GM21528 (cell line): ENCODE measurements around the gene OBSL1.
A peak's percentile ranks its signal among the peaks of the same experiment; 100 is the strongest.

Source experiments
- ATAC-seq: cut with Tn5 transposase; IDR thresholded peaks from one replicate; pipeline ENCODE4 v1.9.1; 2021; ENCODE audit warnings: mild to moderate bottlenecking, moderate library complexity; ENCODE audit not compliant: unreplicated experiment, low FRiP score

OBSL1 gene

DNA sequence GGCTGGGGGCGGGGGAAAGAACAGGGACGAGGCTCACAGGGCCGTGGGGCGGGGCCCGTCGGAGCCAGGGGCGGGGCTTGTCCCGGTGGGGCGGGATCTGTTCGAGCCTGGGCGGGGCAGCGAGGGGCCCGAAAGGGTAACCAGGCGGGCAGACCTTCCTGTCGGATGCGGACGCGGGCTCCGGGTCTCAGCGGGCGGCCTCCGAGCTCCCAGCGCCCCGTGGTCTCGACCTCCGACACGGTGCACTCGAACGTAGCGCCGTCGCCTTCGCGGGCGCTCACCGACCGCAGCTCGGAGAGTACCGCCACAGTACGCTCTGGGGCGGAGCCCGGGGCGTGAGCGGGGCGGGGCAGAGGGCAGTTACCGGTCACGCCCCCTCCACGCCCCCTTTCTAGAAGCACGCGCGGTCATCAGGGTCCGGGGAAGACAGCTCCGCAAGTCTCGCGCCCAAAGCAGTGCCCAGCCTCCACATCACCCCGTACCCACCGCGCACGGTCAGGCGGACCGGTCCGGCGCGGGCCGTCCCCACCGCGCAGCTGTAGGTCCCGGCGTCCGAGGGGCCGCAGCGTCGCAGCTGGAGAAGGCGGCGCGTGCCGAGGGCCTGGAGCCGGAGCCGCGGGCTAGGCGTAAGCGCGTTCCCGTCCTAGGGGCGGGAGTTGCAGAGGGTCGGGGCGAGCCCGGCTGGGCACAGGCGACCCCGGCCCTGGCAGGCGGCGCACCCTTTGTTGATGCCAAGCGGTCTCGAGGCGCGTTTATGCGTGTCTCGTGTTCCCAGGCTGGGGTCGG lies 18.8 kb downstream of the OBSL1 start:
- ATAC-seq: peak; percentile 88

DNA sequence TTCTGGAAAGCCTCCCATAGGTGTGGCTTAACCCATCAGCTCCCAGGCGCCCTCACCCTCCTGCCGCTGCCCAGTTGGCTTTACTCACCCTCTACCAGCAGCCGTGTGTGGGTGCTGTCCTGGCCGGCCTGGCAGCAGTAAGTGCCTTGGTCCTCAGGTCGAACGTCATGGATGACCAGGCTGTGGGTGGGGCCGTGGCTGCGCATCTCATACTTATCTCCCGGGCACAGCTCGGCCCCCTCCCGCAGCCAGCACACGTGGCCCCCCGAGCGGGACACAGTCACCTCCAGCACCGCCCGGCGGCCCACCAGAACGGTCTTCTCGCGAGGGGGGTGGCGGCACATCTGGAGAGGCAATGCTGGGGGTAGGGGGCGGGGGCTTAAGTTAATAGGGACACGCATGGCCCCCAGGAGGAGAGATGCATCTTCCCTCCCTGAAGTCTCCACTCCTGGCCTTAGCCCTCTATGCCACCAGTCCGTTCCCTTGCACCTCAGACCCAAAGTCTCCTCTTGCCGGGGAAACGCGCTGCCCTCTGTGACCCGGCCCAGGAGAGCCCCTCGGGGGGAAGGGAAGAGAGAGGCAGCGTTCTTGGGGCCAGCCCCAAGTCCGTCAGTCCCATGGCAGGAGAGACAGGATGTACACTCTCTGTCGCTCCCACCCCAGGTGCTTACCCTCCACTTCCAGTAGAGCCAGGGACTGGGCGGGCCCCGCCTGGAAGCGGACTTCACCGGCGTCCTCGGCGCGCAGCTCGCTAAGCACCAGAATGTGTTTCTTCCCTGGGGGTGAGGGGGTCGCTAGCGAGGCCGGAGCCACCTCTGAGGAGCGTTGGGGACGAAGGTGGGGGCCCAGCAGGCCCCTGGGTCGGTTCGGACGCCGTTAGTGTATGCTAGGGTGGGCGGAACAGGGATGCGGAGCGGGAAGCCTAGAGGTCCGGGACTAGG lies 19.6 kb downstream of the OBSL1 start:
- no peak for ATAC-seq

DNA sequence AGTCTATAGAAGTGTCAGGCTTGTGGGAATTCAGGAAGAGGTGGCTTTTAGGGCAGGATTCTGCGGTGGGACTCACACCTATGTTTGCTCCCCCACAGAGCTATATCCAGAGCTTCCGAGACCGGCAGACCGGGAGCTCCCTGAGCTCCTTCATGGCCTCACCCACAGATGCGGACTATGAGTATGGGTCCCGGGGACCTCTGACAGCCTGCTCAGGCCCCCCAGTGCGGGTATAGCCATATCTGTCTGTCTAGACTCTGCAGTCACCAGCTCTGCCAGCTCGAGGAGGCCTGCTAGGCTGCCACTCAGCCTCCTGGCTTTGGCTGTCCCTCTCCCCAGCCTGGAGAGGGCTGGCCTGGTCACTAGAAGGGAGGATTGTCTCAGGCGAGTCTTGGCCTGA lies 21.7 kb downstream of the OBSL1 start:
- no peak for ATAC-seq

DNA sequence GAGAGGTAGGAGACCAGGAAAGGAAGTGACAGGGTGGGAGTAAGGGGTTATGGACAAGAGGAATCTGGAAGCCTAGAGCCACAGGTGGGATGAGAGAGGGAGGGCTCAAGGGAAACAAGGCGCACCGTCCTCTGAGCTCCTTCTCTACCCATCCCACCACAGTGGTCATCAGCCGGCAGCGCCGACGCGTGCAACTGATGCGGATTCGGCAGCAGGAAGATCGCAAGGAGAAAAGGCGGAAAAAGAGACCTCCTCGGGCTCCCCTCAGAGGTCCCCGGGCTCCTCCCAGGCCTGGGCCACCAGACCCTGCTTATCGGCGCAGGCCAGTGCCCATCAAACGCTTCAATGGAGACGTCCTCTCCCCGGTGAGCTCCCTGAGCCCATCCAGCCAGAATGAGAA lies 22.3 kb downstream of the OBSL1 start:
- ATAC-seq: no peak

DNA sequence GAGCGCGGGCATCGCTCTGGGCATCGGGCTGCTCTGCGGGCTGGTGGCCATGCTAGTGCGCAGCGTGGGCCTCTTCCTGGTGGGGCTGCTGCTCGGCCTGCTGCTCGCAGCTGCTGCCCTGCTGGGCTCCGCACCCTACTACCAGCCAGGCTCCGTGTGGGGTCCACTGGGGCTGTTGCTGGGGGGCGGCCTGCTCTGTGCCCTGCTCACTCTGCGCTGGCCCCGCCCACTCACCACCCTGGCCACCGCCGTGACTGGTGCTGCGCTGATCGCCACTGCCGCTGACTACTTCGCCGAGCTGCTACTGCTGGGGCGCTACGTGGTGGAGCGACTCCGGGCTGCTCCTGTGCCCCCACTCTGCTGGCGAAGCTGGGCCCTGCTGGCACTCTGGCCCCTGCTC lies 23.7 kb downstream of the OBSL1 start:
- no peak for ATAC-seq

DNA sequence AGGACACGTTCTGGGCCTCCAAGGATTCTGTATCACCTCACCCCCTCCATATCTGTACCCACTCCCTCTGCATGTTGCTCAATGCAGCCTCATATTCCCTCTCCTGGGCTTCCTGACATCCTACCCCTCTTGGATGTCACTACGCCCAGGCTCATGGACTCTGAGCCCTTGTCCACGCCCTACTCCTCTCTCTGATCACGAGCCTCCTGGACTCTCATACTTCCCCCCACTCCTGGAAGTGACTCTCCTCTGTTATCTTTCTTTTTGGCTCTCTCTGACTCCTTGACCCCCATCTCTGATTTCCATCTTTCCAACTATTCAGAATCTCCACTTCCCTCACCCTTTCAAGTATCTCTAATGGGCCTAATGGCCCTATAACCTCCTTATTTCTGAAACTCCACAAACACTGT lies 25.4 kb downstream of the OBSL1 start:
- no peak for ATAC-seq

DNA sequence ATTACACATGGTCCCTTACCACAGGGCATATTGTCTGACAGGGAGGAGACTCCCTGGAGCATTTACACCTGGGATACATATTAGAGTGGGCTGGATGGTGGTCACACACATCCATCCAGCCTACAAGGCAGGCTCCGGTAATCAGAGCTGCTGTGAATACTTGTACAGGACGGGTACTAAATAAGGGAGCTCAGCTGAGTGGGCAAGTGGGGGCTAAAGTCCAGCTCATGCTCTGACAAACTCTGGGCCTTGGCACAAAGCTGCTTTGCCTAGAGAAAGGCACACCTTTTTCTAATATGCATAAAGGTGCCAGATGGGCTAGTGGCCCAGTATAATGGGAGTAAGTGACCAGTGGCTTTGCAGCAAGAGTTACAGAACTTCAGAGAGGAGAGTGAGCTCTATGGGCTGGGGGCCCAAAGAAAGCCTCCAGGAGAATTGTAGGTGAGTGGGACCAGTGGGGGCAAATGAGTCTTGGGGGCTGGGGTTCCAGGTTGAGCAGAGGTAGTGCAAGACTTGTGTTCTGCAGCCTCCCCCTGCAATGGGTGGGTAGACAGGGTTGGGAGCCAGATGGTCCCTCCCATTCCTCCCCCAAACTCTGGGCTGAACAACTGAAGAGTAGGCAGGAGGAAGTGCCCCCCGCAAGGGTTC lies 25.9 kb downstream of the OBSL1 start:
- ATAC-seq: no peak

DNA sequence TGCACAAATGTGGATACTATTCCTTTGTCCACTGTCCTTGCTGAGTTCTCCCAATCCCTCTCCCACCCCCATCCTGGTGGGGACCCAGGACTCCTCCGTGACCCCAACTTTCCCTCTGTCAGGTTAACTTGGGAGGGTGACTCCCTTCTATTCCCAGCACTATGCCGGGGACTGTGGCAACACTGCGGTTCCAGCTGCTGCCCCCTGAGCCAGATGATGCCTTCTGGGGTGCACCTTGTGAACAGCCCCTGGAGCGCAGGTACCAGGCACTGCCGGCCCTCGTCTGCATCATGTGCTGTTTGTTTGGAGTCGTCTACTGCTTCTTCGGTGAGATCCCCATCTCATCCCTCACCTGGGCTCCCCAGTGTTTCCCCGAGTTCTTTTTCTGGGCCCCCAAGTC lies 26.8 kb downstream of the OBSL1 start:
- ATAC-seq: no peak

DNA sequence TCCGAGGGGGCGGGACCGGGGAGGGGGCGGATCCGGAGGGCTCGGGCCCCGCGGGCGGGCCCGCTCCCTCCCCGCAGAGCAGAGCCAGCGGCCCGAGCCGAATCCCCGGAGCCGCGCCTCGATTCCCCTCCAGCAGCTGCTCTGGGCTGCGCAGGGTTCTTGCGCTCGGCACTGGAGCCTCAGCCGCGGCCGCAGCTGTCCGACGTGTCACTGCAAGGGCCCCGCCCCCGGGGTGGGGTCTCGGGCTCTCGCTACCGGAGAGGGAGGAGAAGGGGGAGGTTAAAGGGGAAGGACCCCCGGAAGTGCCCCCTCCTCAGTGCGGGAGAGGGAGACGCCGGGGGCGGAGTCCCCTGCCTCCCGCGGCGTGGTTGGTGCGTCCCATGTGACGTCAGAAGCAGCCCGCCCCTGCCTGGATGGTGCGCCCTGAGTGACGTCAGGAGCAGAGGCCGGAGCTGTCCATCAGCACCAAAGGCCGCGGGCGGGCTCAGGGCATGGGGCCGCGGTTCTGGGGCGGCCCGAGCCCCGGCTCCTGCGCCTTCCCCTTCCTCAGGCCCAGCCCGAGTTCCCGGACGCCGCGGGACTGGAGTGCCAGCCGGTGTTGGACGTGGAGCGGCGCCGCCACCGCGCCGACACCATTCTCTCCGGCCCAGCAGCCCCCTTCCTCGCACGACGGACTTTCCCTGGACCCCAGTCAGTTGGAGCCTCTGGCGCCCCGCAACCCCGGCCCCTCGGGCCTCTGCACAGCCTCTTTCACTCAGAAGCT lies 27.6 kb downstream of the OBSL1 start, which contains the start of the genes CHPF and TMEM198:
Gene CHPF, minus strand, starts transcription at position 214 of the 763 bp plus-strand sequence. CDS start 271 bp downstream, outside the sequence.
Gene TMEM198, plus strand, starts transcription at position 433 of the 763 bp plus-strand sequence. CDS start 700 bp downstream, outside the sequence.
- peak; percentile 81 for ATAC-seq

DNA sequence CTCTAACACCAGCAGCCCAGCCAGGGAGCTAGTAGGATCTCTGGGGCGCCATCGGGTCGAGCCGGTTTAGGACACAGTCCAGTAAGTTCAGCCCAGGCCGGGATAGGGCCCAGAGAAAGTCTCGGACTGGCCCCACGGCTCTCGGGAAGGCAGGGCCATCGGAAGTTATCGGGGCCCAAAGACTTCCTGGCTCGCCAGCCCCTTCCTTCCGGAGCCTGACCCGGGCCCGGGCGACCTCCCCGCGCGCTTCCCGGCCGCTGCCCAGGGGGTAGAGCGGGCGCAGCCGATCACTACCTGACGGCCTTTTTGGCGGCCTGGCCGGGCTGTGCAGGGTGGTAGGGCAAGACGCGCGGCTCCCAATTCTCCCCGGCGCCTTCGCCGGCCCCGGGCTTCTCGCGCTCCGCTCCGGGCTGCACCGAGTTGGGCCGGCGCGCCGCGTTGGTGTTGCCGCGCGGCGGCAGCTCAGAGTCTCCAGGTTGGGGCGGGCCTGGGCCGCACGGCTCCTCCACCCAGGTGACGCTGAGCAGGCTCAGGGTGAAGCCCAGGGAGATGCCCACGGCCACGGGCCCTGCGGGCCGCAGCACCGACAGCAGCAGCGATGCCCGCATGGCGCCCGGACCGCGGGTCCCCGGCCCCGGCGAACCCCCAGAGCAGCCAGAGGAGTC lies 28.3 kb downstream of the OBSL1 start:
- peak; percentile 44 for ATAC-seq

DNA sequence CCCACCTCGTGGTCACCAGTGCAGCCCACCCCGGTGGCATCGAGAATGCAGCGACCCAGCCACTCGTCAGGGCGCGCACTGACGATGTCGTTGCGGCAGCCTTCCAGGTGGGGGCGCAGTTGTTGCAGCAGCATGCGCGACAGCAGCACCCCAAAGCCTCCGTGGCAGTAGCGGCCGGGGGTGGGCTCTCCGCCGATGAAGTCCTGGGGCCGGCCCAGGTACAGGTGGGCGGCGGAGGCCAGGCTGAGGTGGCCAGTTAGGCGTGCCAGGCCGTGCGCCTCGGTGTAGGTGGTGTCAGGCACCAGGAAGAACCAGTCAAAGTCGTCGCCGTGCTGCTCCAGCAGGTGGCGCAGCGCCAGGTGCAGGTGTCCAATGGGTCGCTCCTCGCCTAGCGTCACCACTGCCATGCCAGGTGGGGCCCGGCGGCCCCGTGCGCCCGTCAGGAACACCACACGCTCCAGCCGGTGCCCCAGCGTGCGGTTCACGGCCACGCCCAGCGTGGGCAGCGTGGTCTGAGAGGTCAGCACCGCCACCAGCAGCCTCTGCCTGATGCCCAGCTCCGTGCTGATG lies 29.6 kb downstream of the OBSL1 start:
- ATAC-seq: peak; percentile 47

DNA sequence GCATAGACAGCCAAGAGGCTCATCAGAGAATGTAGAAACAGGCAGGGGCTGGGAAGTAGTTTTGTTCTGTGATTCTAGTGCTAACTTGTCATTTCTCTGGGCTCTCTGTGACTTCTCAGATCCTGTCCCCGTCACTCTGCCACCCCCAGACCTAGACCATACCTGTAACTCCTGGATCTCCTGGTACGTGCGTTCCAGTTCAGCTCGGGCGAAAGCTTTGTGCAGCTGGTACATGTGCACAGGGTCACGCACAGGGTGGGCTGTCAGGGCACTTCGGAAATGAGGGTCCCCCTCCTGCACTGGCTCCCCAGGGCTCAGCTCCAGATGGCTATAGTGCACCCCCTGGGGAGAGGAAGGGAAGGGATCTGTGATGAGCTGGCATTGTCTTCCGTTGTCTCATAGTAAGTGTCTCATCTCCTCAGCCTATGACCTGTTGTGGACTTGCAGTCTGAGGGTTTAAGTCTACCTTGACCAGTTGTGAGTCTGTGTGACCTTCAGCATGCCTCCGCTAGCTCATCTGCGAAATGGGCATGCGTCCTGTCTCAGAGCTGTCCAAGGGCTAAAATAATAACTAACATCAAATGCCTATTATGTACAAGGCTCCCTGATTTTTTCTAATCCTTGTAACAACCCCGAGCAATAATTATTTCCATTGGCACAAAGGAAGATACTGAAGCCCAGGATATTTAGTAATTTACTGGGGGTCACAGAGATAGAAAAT lies 30.4 kb downstream of the OBSL1 start:
- ATAC-seq: no peak

DNA sequence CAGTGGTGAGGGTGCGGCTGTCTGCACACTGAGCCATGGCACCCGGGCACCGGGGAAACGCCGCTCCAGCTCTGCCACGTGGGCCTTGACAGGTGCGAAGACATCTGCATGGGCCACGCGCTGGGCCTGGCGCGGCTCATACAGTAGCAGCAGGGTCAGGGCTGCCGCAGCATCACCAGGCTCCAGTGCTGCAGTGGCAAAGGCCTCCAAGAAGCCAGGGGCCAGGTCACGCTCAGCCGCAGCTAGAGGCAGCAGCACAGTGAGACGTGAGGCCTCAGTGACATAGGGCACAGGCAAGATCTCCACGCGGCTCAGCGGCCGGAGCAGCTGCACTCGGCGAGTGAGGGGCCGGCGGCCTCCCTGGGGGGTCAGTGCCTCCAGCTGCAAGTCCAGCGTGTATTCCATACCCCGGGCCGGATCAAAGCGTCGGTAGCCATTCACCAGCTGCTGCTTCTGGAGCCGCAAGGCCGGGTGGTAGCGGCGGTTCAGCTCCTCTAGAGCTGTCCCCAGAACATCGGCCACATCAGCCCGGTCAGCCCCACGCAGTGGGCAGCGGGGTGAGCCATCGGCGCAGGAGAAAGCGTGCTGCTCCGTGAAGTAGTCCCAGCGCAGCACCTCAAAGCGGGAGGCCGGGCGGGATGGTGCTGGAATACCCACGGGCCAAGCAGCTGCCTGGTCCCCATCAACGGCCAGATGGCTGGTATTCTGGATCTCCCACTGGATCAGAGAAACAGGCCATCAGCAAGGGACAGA lies 31.2 kb downstream of the OBSL1 start:
- no peak for ATAC-seq

DNA sequence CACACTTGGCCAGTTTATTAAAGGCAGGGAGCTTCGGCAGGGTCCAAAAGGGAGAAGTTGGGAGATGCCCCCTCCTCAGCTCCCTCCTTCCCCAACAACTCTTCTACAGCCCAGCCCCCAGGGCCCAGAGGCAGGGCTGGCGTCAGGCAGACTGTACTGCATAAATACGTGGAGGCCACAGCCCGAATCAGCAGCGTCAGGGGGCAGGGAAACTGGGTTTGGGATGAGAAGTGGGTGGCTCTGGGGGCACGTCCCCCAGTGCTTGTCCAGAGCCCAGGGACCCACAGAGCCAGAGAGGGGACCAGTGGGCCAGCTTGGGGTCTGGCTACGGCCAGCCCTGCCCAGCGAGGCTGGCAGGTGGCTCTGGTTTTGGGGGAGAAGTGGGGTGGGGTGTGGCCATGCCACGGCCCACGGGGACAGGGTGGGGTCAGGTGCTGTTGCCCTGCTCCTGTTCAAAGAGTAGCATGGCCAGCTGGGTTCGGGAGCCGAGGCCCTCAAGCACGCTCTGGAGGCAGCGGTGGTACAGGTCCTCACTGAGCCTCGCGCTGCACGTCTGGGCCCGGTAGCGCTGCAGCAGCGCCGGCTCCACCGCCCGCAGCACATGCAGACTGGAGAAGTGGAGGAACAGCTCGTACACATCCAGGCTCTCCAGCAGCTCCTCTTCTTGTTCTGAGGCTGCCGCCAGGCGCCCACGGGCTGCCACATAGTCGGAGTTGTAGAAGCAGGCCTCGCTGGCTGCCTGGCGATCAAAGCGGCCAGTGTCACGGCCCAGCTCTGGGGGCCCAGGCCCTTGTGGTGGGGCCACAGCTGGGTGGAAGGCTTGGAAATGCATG lies 32.2 kb downstream of the OBSL1 start:
- ATAC-seq: no peak

DNA sequence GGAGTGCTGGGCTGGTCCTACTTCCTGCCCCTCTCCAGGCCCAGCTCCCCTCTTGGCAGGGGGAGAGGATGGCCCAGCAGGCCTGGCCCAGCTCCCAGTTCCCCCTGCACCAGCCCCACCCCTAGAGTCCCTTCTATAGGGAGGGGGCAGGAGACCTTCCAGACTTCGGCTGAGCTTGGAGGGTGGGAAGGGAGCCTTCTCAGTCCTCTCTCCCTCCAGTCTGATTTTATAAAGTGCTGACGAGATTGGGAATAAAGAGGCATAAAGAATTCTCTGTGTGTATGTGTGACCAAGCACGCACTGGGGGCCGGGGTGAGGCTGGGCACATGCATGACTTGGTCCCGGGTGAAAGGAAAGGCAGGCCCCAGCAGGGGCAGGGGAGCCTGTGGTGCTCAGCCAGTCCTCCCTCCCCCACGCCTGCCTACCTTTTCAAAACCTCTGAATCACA lies 32.8 kb downstream of the OBSL1 start:
- ATAC-seq: no peak

DNA sequence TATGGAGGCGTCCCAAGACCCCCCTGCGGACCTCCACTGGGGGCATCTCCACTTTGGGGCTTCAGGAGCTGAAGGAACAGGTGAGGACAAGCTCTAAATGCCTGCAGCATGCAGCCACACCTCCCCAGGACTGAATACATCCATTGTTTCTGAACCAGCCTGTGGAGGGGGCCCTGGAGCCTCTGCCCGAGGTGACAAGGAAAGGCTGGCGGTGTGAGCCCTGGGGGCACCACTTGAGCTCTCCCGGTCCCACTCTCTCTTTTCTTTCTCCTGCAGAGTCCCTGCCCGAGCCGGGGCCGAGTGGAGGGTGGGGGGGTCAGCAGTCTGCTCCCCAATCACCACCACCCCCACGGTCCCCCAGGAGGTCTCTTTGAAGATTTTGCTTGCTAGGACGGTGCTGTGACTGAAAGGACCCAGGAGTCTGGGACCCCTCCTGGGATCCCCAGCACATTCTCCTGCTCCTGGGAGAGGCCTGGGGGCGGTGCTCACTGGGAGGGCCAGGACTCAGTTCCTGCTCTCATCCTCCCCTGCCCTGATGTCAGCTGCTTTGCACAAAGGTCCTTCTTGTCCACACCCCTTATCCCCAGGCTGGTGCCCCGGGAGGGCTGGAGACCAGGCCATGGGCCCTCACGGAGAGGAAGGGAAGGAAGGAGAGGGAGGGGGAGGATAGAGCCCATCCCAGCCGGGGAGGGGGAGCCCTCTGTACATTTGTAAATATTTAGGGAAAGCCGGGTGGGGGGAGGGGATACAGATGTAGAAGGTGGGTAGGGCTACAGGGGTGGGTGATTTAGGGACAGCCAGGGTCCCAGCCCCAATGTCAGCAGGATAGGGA lies 33.5 kb downstream of the OBSL1 start:
- ATAC-seq: no peak
